Endothelial cell of umbilical vein (primary cell): Measurements from ENCODE around the gene FAM151B. TPM values are rescaled to one million over a fixed set of nuclear protein-coding genes. Genes with fewer than 3 reads are reported as not detected.

Experiments
- BruUV-seq: library from RNA; stranded (reverse); fragments of 400-500 nt; replicated peaks from 2 replicates; lab custom pipeline; 2021; lab: Mats Ljungman, UMichigan
- CTCF ChIA-PET: fragments of 300-600, 350-600 bp; sonication (Branson Sonifier 250); formaldehyde crosslinking; loops from one replicate; lab custom pipeline; 2021; ENCODE audit warnings: antibody characterized with exemption, inconsistent platforms; lab: Charles Lee
- POLR2A ChIA-PET: fragments of 300-600, 350-600 bp; sonication (Branson Sonifier 250); formaldehyde crosslinking; loops from one replicate; lab custom pipeline; 2021; ENCODE audit warnings: antibody characterized with exemption, inconsistent platforms; lab: Charles Lee
- DNase-seq: peaks from one replicate; pipeline ENCODE4 v3.0.0-alpha.2; 2011; ENCODE audit warnings: low read depth, low spot score
- FAIRE-seq: peaks from 2 replicates; lab custom pipeline; 2011; peaks lifted over from hg19 to GRCh38; lab: Jason Lieb, UNC
- H2AFZ ChIP-seq: 2 replicates; pipeline ENCODE4 v1.6.0; 2012; ENCODE audit warnings: low read depth, low read length, control low read depth, inconsistent platforms
- H3K27ac ChIP-seq: 2 replicates; pipeline ENCODE4 v1.5.1; 2011; ENCODE audit warnings: low read depth, mild to moderate bottlenecking, control low read depth, low read length, moderate library complexity; ENCODE audit not compliant: insufficient read depth
- H3K27me3 ChIP-seq, 2 experiments: 2 replicates each; pipeline versions ENCODE4 v1.6.0 to v1.6.1; 2011; ENCODE audit warnings: low read length in 2 of 2, mixed read lengths in 1 of 2; ENCODE audit not compliant: control insufficient read depth in 2 of 2, insufficient read depth in 2 of 2
- H3K36me3 ChIP-seq, 2 experiments: 2 replicates in 1 of 2; 3 replicates in 1 of 2; pipeline ENCODE4 v1.5.1; 2011; ENCODE audit warnings: low read length in 2 of 2, mild to moderate bottlenecking in 1 of 2, moderate library complexity in 1 of 2; ENCODE audit not compliant: control insufficient read depth in 2 of 2, insufficient read depth in 2 of 2; ENCODE audit errors: extremely low read depth in 1 of 2
- H3K4me1 ChIP-seq: 3 replicates; pipeline ENCODE4 v1.5.1; 2011; ENCODE audit warnings: mild to moderate bottlenecking, low read length; ENCODE audit not compliant: control insufficient read depth, insufficient read depth; ENCODE audit errors: extremely low read depth
- H3K4me2 ChIP-seq: 2 replicates; pipeline ENCODE4 v1.6.1; 2011; ENCODE audit warnings: low read length, control low read depth, mixed read lengths; ENCODE audit not compliant: insufficient read depth
- H3K4me3 ChIP-seq, 3 experiments: fragments of 200-600 bp in 1 of 3; sonication (generic), shearing (Covaris generic) in 1 of 3; replicated peaks in 1 of 3; 2 replicates each; pipeline ENCODE4 v1.5.1; 2011 to 2016; ENCODE audit warnings: control low read depth in 3 of 3, low read length in 3 of 3, mild to moderate bottlenecking in 2 of 3, inconsistent platforms in 1 of 3, low read depth in 1 of 3, moderate library complexity in 1 of 3; ENCODE audit not compliant: insufficient read depth in 1 of 3
- H3K79me2 ChIP-seq: 2 replicates; pipeline ENCODE4 v1.6.0; 2012; ENCODE audit warnings: low read length, inconsistent platforms; ENCODE audit not compliant: control insufficient read depth, insufficient read depth
- H3K9ac ChIP-seq: replicated peaks from 2 replicates; pipeline ENCODE3; 2011; ENCODE audit warnings: low read length, control low read depth; ENCODE audit not compliant: insufficient read depth; ENCODE audit errors: extremely low read depth
- H3K9me1 ChIP-seq: replicated peaks from 3 replicates; pipeline ENCODE4 v1.6.0; 2011; ENCODE audit warnings: mild to moderate bottlenecking, low read length; ENCODE audit not compliant: control insufficient read depth, insufficient read depth; ENCODE audit errors: extremely low read depth
- H3K9me3 ChIP-seq: replicated peaks from 2 replicates; pipeline ENCODE4 v1.5.1; 2012; ENCODE audit warnings: low read length, inconsistent platforms; ENCODE audit not compliant: control insufficient read depth, insufficient read depth
- H4K20me1 ChIP-seq: replicated peaks from 2 replicates; pipeline ENCODE3; 2011; ENCODE audit warnings: mild to moderate bottlenecking, low read length; ENCODE audit not compliant: control insufficient read depth, insufficient read depth; ENCODE audit errors: extremely low read depth
- CTCF ChIP-seq, 2 donors: IDR thresholded peaks; 1 replicate in 1 of 2; 2 replicates in 1 of 2; pipeline ENCODE4 v1.5.1; 2011; ENCODE audit warnings: low read length in 2 of 2, mild to moderate bottlenecking in 2 of 2, moderate library complexity in 2 of 2, control low read depth in 1 of 2, inconsistent platforms in 1 of 2, low read depth in 1 of 2; ENCODE audit not compliant: insufficient read depth in 1 of 2; ENCODE audit errors: extremely low read depth in 1 of 2
- EZH2 ChIP-seq: IDR thresholded peaks from 2 replicates; pipeline ENCODE4 v1.6.1; 2012; ENCODE audit warnings: borderline replicate concordance, low read depth, mild to moderate bottlenecking, moderate library complexity, low read length, inconsistent platforms; ENCODE audit not compliant: severe bottlenecking
- FOS ChIP-seq: IDR thresholded peaks from 2 replicates; pipeline ENCODE4 v1.6.1; 2011; ENCODE audit warnings: mild to moderate bottlenecking, low read length, moderate library complexity, borderline replicate concordance; ENCODE audit not compliant: insufficient read depth
- GATA2 ChIP-seq: IDR thresholded peaks from 2 replicates; pipeline ENCODE4 v1.7.0; 2011; ENCODE audit warnings: low read depth, mild to moderate bottlenecking, moderate library complexity, mixed read lengths, low read length; ENCODE audit not compliant: insufficient read length, insufficient read depth
- JUN ChIP-seq: IDR thresholded peaks from 2 replicates; pipeline ENCODE4 v1.6.1; 2011; ENCODE audit warnings: borderline replicate concordance, low read depth; ENCODE audit not compliant: insufficient read length, insufficient read depth
- MAX ChIP-seq: IDR thresholded peaks from 2 replicates; pipeline ENCODE4 v1.6.1; 2011; ENCODE audit not compliant: insufficient read depth, insufficient read length
- MYC ChIP-seq: IDR thresholded peaks from one replicate; pipeline ENCODE4 v1.6.1; 2011; ENCODE audit warnings: mild to moderate bottlenecking, low read depth, low read length
- POLR2A ChIP-seq: IDR thresholded peaks from 2 replicates; pipeline ENCODE4 v1.6.1; 2012; ENCODE audit warnings: low read depth, mild to moderate bottlenecking, control low read depth, low read length
- POLR2AphosphoS5 ChIP-seq: IDR thresholded peaks from 2 replicates; pipeline ENCODE4 v1.6.1; 2012; ENCODE audit warnings: low read depth, mild to moderate bottlenecking, control low read depth, low read length, moderate library complexity; ENCODE audit not compliant: insufficient read depth
- dilution Hi-C: fragments of 300-500 bp; cut with MboI; formaldehyde crosslinking; loops from one replicate; pipeline ENCODE4 v1.15.0; 2019; ENCODE audit warnings: low sequenced_read_pairs; ENCODE audit not compliant: extremely low pct_ligation_motif_present
- intact Hi-C: fragments of 100-400 bp; cut with micrococcal nuclease; formaldehyde crosslinking; loops from one replicate; pipeline ENCODE4 v1.10.0; 2022
- polyA plus RNA-seq, 4 experiments: library from polyadenylated mRNA; depleted of rRNA in 3 of 4; stranded (reverse) in 3 of 4; unstranded in 1 of 4; fragments of >200 nt; gene quantifications; 2 replicates each; pipeline versions ENCODE4 v1.2.1 to v1.2.3, GENCODE V29; 2011 to 2012; ENCODE audit warnings: missing spikeins in 1 of 4
- total RNA-seq: library from RNA; stranded (reverse); gene quantifications from 2 replicates; pipeline ENCODE4 v1.2.3, GENCODE V29; 2021

The FAM151B gene
- total and polyA plus RNA-seq, 2 donors (not counting 3 experiments of a cell fraction or from before 2014, with no cell fraction given) = 0.91 to 2.6 TPM

GRCh38 chr5:80466669-80467485 is 21.0 kb upstream of the FAM151B start:
- intact Hi-C loops = no loop called here
- Histone ChIP-seq H3K9me1 (no peaks in the 10 kb centered on the region), H3K4me3 (no peak overlapping the region), H3K9me3 (no peaks in the 10 kb centered on the region), H3K9ac (no peak overlapping the region), H3K27ac (no peak overlapping the region), H2AFZ (no peak overlapping the region), H3K4me1 (no peaks in the 10 kb centered on the region), H3K27me3 (no peaks in the 10 kb centered on the region), H3K36me3 (peaks cover 2 to 3% of the 10 kb centered on the region in 2 experiments), H4K20me1 (no peaks in the 10 kb centered on the region), H3K79me2 (no peaks in the 10 kb centered on the region), H3K4me2 (no peak overlapping the region)
- CTCF ChIA-PET = interaction anchor here (0.9 to 4.7 kb wide), 6 partner anchors 12 to 21 kb away, joined by 3 to 35 read pairs (median 3); partner anchors contain the start of gene FAM151B
- no TSS peak for BruUV-seq
- no peak for TF ChIP-seq MAX
- no peak for TF ChIP-seq JUN
- no peak for TF ChIP-seq FOS
- TF ChIP-seq GATA2 = no peak
- no peak for TF ChIP-seq POLR2A
- TF ChIP-seq MYC = no peak
- DNase-seq = peak; percentile 27
- dilution Hi-C loops = no loop called here
- no peak for FAIRE-seq
- POLR2A ChIA-PET = no interaction called here

GRCh38 chr5:80468131-80468530 is 19.8 kb upstream of the FAM151B start:
- Histone ChIP-seq H2AFZ (no peak overlapping the region), H3K9ac (no peak overlapping the region), H3K27ac (no peak overlapping the region), H3K4me1 (no peaks in the 10 kb centered on the region), H3K79me2 (no peaks in the 10 kb centered on the region), H3K27me3 (no peaks in the 10 kb centered on the region), H3K36me3 (peaks cover 2 to 3% of the 10 kb centered on the region in 2 experiments), H4K20me1 (no peaks in the 10 kb centered on the region), H3K9me3 (no peaks in the 10 kb centered on the region), H3K4me2 (no peak overlapping the region), H3K9me1 (no peaks in the 10 kb centered on the region), H3K4me3 (no peak overlapping the region)
- DNase-seq = no peak
- intact Hi-C loops = no loop called here
- ChIA-PET CTCF (interaction anchor here (1.0 to 4.7 kb wide), 2 partner anchors 11 to 13 kb away, joined by 3 to 35 read pairs; no protein-coding TSS in a partner anchor), POLR2A (no interaction called here)
- no peak for FAIRE-seq
- TF ChIP-seq JUN = no peak
- no peak for TF ChIP-seq POLR2AphosphoS5
- TF ChIP-seq CTCF (IDR thresholded peaks at IDR 0.05; ENCODE audit: extremely low read depth in 1 of 2, insufficient read depth in 1 of 2, low read depth in 1 of 2, low read length in 2 of 2) = no peak
- no peak for TF ChIP-seq GATA2
- TF ChIP-seq POLR2A = no peak
- no peak for TF ChIP-seq MYC
- no peak for TF ChIP-seq EZH2
- no peak for TF ChIP-seq FOS
- no peak for TF ChIP-seq MAX
- dilution Hi-C loops = no loop called here
- no TSS peak for BruUV-seq
